ENCODE data around the gene AURKAIP1. TPM values are rescaled to one million over a fixed set of nuclear protein-coding genes. Genes with fewer than 3 reads are reported as not detected.
A peak's percentile ranks its signal among the peaks of the same experiment; 100 is the strongest.

AURKAIP1 gene
- total and polyA plus RNA-seq, 2 of the 13 experiments (the other 11 are each of a cell fraction or from before 2014, with no cell fraction given): 69.5 to 175 TPM

DNA sequence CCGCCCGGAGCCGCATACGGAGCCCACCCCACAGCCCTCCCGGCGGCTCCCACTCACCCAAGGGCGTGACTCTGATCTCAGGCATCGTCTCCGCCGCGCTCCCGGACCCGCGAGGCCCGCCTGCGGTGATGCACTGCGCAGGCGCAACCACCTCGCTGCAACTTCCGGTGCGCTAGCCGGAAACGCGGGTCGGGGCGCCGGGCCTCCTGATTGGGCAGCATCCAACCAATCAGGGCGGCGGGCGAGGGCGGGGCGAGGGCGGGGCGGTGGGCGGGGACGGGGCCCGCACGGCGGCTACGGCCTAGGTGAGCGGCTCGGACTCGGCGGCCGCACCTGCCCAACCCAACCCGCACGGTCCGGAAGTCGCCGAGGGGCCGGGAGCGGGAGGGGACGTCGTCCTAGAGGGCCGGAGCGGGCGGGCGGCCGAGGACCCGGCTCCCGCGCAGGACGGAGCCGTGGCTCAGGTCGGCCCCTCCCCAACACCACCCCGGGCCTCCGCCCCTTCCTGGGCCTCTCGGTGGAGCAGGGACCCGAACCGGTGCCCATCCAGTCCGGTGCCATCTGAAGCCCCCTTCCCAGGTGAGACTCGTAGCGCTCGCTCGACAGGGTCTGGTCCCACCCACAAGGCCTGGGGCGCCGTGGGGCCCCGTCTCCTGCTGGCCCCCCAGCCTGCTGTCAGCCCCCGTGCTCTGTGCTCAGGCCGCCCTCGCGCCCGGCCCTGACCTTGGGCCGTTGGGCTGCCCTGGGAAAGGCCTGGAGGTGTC is 50.3 kb downstream of the AURKAIP1 start, which contains the start of the genes CPTP and INTS11 (continued):
- TF ChIP-seq, protein P1, sequence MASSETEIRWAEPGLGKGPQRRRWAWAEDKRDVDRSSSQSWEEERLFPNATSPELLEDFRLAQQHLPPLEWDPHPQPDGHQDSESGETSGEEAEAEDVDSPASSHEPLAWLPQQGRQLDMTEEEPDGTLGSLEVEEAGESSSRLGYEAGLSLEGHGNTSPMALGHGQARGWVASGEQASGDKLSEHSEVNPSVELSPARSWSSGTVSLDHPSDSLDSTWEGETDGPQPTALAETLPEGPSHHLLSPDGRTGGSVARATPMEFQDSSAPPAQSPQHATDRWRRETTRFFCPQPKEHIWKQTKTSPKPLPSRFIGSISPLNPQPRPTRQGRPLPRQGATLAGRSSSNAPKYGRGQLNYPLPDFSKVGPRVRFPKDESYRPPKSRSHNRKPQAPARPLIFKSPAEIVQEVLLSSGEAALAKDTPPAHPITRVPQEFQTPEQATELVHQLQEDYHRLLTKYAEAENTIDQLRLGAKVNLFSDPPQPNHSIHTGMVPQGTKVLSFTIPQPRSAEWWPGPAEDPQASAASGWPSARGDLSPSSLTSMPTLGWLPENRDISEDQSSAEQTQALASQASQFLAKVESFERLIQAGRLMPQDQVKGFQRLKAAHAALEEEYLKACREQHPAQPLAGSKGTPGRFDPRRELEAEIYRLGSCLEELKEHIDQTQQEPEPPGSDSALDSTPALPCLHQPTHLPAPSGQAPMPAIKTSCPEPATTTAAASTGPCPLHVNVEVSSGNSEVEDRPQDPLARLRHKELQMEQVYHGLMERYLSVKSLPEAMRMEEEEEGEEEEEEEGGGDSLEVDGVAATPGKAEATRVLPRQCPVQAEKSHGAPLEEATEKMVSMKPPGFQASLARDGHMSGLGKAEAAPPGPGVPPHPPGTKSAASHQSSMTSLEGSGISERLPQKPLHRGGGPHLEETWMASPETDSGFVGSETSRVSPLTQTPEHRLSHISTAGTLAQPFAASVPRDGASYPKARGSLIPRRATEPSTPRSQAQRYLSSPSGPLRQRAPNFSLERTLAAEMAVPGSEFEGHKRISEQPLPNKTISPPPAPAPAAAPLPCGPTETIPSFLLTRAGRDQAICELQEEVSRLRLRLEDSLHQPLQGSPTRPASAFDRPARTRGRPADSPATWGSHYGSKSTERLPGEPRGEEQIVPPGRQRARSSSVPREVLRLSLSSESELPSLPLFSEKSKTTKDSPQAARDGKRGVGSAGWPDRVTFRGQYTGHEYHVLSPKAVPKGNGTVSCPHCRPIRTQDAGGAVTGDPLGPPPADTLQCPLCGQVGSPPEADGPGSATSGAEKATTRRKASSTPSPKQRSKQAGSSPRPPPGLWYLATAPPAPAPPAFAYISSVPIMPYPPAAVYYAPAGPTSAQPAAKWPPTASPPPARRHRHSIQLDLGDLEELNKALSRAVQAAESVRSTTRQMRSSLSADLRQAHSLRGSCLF (CRISPR knock-in tag; IDR thresholded peaks at IDR 0.05; ENCODE audit: borderline replicate concordance): no peak
- TF ChIP-seq ZBTB8A (CRISPR knock-in tag; IDR thresholded peaks at IDR 0.05; ENCODE audit: borderline replicate concordance, low read depth): no peak
- 0 out of 2 replicates have a peak, but pooled peaks have one; percentile 11 for TF ChIP-seq ZMYM3 (CRISPR knock-in tag; IDR thresholded peaks at IDR 0.05)
- peak in 1 of 2 experiments; percentile 47; a peak in 1 of 4 replicates for TF ChIP-seq POLR2A (IDR thresholded peaks at IDR 0.05; ENCODE audit: insufficient read depth in 1 of 2, low read depth in 2 of 2, low read length in 2 of 2)
- peak; percentile 32; the same call in 1 of the 2 replicates for TF ChIP-seq NFATC3 (CRISPR knock-in tag; IDR thresholded peaks at IDR 0.05)
- TF ChIP-seq ZNF329 (CRISPR knock-in tag; IDR thresholded peaks at IDR 0.05; ENCODE audit: low read depth): peak; percentile 73; the same call in 1 of the 2 replicates
- peak; percentile 91 for TF ChIP-seq ZNF414 (CRISPR knock-in tag; IDR thresholded peaks at IDR 0.05)
- TF ChIP-seq ZBTB1 (CRISPR knock-in tag; IDR thresholded peaks at IDR 0.05; ENCODE audit: borderline replicate concordance): no peak
- TF ChIP-seq YEATS4 (CRISPR knock-in tag; IDR thresholded peaks at IDR 0.05; ENCODE audit: borderline replicate concordance): peak; percentile 69; the same call in 1 of the 2 replicates
- TF ChIP-seq SYNCRIP (IDR thresholded peaks at IDR 0.05; ENCODE audit: insufficient read depth, low read depth, low read length): no peak
- TF ChIP-seq AGO1 (IDR thresholded peaks at IDR 0.05; ENCODE audit: low read depth, low read length, poor library complexity, severe bottlenecking): no peak
- no peak for TF ChIP-seq KMT2B (CRISPR knock-in tag; IDR thresholded peaks at IDR 0.05)
- peak; percentile 46 for TF ChIP-seq MED1 (CRISPR knock-in tag; IDR thresholded peaks at IDR 0.05)
- TF ChIP-seq ZNF292 (CRISPR knock-in tag; IDR thresholded peaks at IDR 0.05; ENCODE audit: borderline replicate concordance, low read depth): no peak
- TF ChIP-seq, protein P2, sequence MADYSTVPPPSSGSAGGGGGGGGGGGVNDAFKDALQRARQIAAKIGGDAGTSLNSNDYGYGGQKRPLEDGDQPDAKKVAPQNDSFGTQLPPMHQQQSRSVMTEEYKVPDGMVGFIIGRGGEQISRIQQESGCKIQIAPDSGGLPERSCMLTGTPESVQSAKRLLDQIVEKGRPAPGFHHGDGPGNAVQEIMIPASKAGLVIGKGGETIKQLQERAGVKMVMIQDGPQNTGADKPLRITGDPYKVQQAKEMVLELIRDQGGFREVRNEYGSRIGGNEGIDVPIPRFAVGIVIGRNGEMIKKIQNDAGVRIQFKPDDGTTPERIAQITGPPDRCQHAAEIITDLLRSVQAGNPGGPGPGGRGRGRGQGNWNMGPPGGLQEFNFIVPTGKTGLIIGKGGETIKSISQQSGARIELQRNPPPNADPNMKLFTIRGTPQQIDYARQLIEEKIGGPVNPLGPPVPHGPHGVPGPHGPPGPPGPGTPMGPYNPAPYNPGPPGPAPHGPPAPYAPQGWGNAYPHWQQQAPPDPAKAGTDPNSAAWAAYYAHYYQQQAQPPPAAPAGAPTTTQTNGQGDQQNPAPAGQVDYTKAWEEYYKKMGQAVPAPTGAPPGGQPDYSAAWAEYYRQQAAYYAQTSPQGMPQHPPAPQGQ (CRISPR knock-in tag; IDR thresholded peaks at IDR 0.05; ENCODE audit: borderline replicate concordance): no peak
- no peak for TF ChIP-seq ZNF557 (CRISPR knock-in tag; IDR thresholded peaks at IDR 0.05)
- no peak for TF ChIP-seq RORA (CRISPR knock-in tag; IDR thresholded peaks at IDR 0.05)
- TF ChIP-seq ZBTB10 (CRISPR knock-in tag; IDR thresholded peaks at IDR 0.05; ENCODE audit: borderline replicate concordance): no peak
